ENCODE measurements around the gene FADS1. TPM values are rescaled to one million over a fixed set of nuclear protein-coding genes. Genes with fewer than 3 reads are reported as not detected.

The FADS1 gene
- total RNA-seq, 1 experiment from 2014 or later: 150 TPM

DNA sequence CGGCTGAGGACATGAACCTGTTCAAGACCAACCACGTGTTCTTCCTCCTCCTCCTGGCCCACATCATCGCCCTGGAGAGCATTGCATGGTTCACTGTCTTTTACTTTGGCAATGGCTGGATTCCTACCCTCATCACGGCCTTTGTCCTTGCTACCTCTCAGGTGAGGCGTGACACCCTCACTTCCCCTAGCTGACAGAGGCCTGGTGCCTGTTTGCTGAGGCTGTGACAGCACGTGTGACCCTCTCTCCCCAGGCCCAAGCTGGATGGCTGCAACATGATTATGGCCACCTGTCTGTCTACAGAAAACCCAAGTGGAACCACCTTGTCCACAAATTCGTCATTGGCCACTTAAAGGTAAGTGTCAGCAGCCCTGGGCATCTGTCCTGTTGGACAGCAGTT, 23.6 kb upstream of the FADS1 start:
- Histone ChIP-seq H3K4me1 (replicated peaks; ENCODE audit: insufficient read depth) (no peaks in the 10 kb centered on the region), H3K9me3 (ENCODE audit: insufficient read depth, low read depth) (no peaks in the 10 kb centered on the region), H3K27ac (no peak overlapping the region), H2AFZ (no peak overlapping the region), H3K9me2 (ENCODE audit: insufficient read depth) (no peaks in the 10 kb centered on the region), H3K79me2 (ENCODE audit: low read depth) (no peaks in the 10 kb centered on the region), H4K20me1 (ENCODE audit: insufficient read depth) (no peaks in the 10 kb centered on the region), H3K4me3 (no peak overlapping the region), H3K36me3 (ENCODE audit: low read depth) (no peaks in the 10 kb centered on the region), H3K4me2 (no peak overlapping the region), H3K27me3 (ENCODE audit: insufficient read depth, low read depth) (no peaks in the 10 kb centered on the region), H3F3A (ENCODE audit: insufficient read depth, low read depth) (no peaks in the 10 kb centered on the region)
- ChIA-PET POLR2A (ENCODE audit: unreplicated experiment) (no interaction called here), CTCF (no interaction called here)
- BruUV-seq (replicated peaks): no TSS peak
- TF ChIP-seq EZH2 (IDR thresholded peaks at IDR 0.05; ENCODE audit: low read depth) (no peak), CTCF (conservative IDR thresholded peaks at IDR 0.05) (no peak)
- intact Hi-C loops (cut with micrococcal nuclease; ENCODE audit: unreplicated experiment): no loop called here
- DNase-seq: no peak

DNA sequence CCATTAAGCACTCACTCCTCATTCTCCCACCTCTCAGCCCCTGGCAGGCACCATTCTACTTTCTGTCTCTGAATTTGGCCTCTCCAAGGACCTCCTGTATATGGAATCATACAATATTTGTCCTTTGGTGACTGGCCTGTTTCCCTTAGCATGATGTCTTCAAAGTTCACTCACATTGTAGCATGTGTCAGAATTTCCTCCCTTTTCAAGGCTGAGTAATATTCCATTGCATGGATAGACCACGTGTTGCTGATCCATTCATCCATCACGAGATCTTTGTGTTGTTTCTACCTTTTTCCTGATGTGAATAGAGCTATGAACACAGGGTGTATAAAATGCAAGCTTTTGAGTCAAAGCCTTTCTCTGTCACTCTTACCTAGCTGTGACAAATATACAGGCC, 22.9 kb upstream of the FADS1 start:
- Histone ChIP-seq H3K79me2 (ENCODE audit: low read depth) (no peaks in the 10 kb centered on the region), H3K36me3 (ENCODE audit: low read depth) (no peaks in the 10 kb centered on the region), H3K4me3 (no peak overlapping the region), H3F3A (ENCODE audit: insufficient read depth, low read depth) (no peaks in the 10 kb centered on the region), H3K9me3 (ENCODE audit: insufficient read depth, low read depth) (no peaks in the 10 kb centered on the region), H2AFZ (no peak overlapping the region), H3K9me2 (ENCODE audit: insufficient read depth) (no peaks in the 10 kb centered on the region), H3K4me1 (replicated peaks; ENCODE audit: insufficient read depth) (no peaks in the 10 kb centered on the region), H3K27me3 (ENCODE audit: insufficient read depth, low read depth) (no peaks in the 10 kb centered on the region), H3K4me2 (no peak overlapping the region), H4K20me1 (ENCODE audit: insufficient read depth) (no peaks in the 10 kb centered on the region), H3K27ac (no peak overlapping the region)
- ChIA-PET CTCF (interaction anchor here (0.7 kb wide), 1 partner anchor 317 kb away, joined by 4 read pairs; no protein-coding TSS in a partner anchor), POLR2A (ENCODE audit: unreplicated experiment) (no interaction called here)
- no TSS peak for BruUV-seq (replicated peaks)
- intact Hi-C loops (cut with micrococcal nuclease; ENCODE audit: unreplicated experiment): no loop called here
- TF ChIP-seq CTCF (conservative IDR thresholded peaks at IDR 0.05) (no peak), EZH2 (IDR thresholded peaks at IDR 0.05; ENCODE audit: low read depth) (no peak)
- no peak for DNase-seq

- 0 out of 2 replicates have a peak, but pooled peaks cover 5% of the 10 kb centered on the region for H3K4me1 ChIP-seq (replicated peaks; ENCODE audit: insufficient read depth)
- no peak overlapping the region for H2AFZ ChIP-seq
- no peaks in the 10 kb centered on the region for H3K27me3 ChIP-seq (ENCODE audit: insufficient read depth, low read depth)
- H3K9me3 ChIP-seq (ENCODE audit: insufficient read depth, low read depth): no peaks in the 10 kb centered on the region
- H3K4me2 ChIP-seq: no peak overlapping the region
- H3K79me2 ChIP-seq (ENCODE audit: low read depth): no peaks in the 10 kb centered on the region
- intact Hi-C loops (cut with micrococcal nuclease; ENCODE audit: unreplicated experiment): no loop called here
- H3K27ac ChIP-seq: no peak overlapping the region
- POLR2A ChIA-PET (ENCODE audit: unreplicated experiment): no interaction called here
- CTCF ChIA-PET: interaction anchor here (0.7 kb wide), 1 partner anchor 317 kb away, joined by 4 read pairs; no protein-coding TSS in a partner anchor
- no peaks in the 10 kb centered on the region for H3F3A ChIP-seq (ENCODE audit: insufficient read depth, low read depth)
- no TSS peak for BruUV-seq (replicated peaks)
- no peak overlapping the region for H3K4me3 ChIP-seq
- no peaks in the 10 kb centered on the region for H3K9me2 ChIP-seq (ENCODE audit: insufficient read depth)
- peak in 1 of 2 experiments; percentile 13 for DNase-seq
- no peak for TF ChIP-seq EZH2 (IDR thresholded peaks at IDR 0.05; ENCODE audit: low read depth)
- no peak for TF ChIP-seq CTCF (conservative IDR thresholded peaks at IDR 0.05)
- no peaks in the 10 kb centered on the region for H4K20me1 ChIP-seq (ENCODE audit: insufficient read depth)
- no peaks in the 10 kb centered on the region for H3K36me3 ChIP-seq (ENCODE audit: low read depth)
Observed at GRCh38 chr11:61838921-61839320, 22.1 kb upstream of the FADS1 start.

All from PC-9 (cell line).